Heart left ventricle (tissue), 16 donors: ENCODE results near the gene BORCS5. TPM values are rescaled to one million over a fixed set of nuclear protein-coding genes. Genes with fewer than 3 reads are reported as not detected.

Experiments used
- ATAC-seq, 4 donors: fragments of 200-7000 bp; cut with Tn5 transposase; one replicate each; pipeline ENCODE4 v1.9.1; 2020 to 2022; ENCODE audit warnings: moderate library complexity in 4 of 4, mild to moderate bottlenecking in 3 of 4, moderate number of reproducible peaks in 1 of 4
- DNase-seq, 5 donors: peaks; one replicate each; pipeline ENCODE4 v3.0.0-alpha.2; 2020
- H3K27ac ChIP-seq, 12 donors: fragments of 200-600 bp; sonication (generic) in 4 of 12; one replicate each; pipeline versions ENCODE4 v1.5.0 to v1.8.0; 2016 to 2022; ENCODE audit warnings: mild to moderate bottlenecking in 2 of 12
- H3K27me3 ChIP-seq, 9 donors: fragments of 200-600 bp; sonication (generic) in 2 of 9; one replicate each; pipeline versions ENCODE4 v1.5.1 to v1.8.0; 2016 to 2022; ENCODE audit warnings: mild to moderate bottlenecking in 3 of 9
- H3K36me3 ChIP-seq, 9 donors: fragments of 200-600 bp; sonication (generic) in 2 of 9; one replicate each; pipeline versions ENCODE4 v1.5.0 to v1.8.0; 2018 to 2022; ENCODE audit warnings: mild to moderate bottlenecking in 2 of 9
- H3K4me1 ChIP-seq, 12 donors: fragments of 200-600 bp; sonication (generic) in 4 of 12; one replicate each; pipeline versions ENCODE4 v1.5.0 to v1.8.0; 2016 to 2022; ENCODE audit warnings: mild to moderate bottlenecking in 3 of 12
- H3K4me3 ChIP-seq, 12 donors: fragments of 200-600 bp; sonication (generic) in 4 of 12; one replicate each; pipeline versions ENCODE4 v1.5.0 to v1.8.0; 2017 to 2022; ENCODE audit warnings: mild to moderate bottlenecking in 9 of 12, moderate library complexity in 4 of 12
- H3K9me3 ChIP-seq, 12 donors: fragments of 200-600 bp; sonication (generic) in 4 of 12; one replicate each; pipeline versions ENCODE4 v1.5.0 to v1.8.0; 2016 to 2022; ENCODE audit warnings: mild to moderate bottlenecking in 1 of 12
- CTCF ChIP-seq, 12 donors: fragments of 200-600 bp; sonication (generic) in 4 of 12; IDR thresholded peaks; one replicate each; pipeline versions ENCODE4 v1.5.0 to v1.8.0; 2018 to 2022; ENCODE audit warnings: antibody characterized with exemption in 12 of 12, mild to moderate bottlenecking in 5 of 12
- POLR2A ChIP-seq, 2 donors: fragments of 450-650 bp; IDR thresholded peaks; one replicate each; pipeline ENCODE4 v1.6.1; 2017; ENCODE audit warnings: antibody characterized with exemption in 2 of 2, mild to moderate bottlenecking in 2 of 2, moderate library complexity in 2 of 2
- WGBS, 4 donors: extraction: QIAGEN DNeasy Blood & Tissue Kit in 2 of 4; methylation state at CpG; one replicate each; pipeline versions ENCODE4 v1.1.5 to v1.1.7; 2013 to 2018; 5-methylcytosine and 5-hydroxymethylcytosine counted together
- intact Hi-C, 10 donors: fragments of 100-400 bp; cut with DNase I; formaldehyde crosslinking; loops; one replicate each; pipeline versions ENCODE4 v1.11.1 to v1.14.2; 2022
- polyA plus RNA-seq, 2 donors: library from polyadenylated mRNA; stranded (reverse); fragments of 200-250 nt; gene quantifications; one replicate each; pipeline ENCODE4 v1.2.3, GENCODE V29; 2013
- total RNA-seq, 9 donors: library from RNA; depleted of rRNA in 2 of 9; stranded (reverse); fragments of >200 nt in 2 of 9; fragmentation: NEBNext Ultra II Directional in 3 of 9; extraction: Animal tissue kit (Norgen Biotek cat#: 25700) in 3 of 9; gene quantifications; one replicate each; pipeline versions ENCODE4 v1.1.0 to v1.2.4, GENCODE V29; 2016 to 2023
- donor health status: ischemic (EF 13 %, LVEDD 7.1; RV severe dilation, severe dysfunction).
- donor health status: healthy with polysubstance abuse.
- donor health status: DM: no; HTN: yes; CAD: no.
- donor health status: DM: no; HTN: no; CAD: no.
- donor health status: ischemic (EF 25% LVEDD 6.9; RV normal size, moderate dysfunction).
- donor health status: ischemic (EF 25% LVEDD 5.7; RV mildly dilated, moderate dysfunction).
- donor health status: healthy.
- donor health status: DM: yes; HTN: yes; CAD: no.
- donor health status: ischemic (EF 35%, LVEDD 5.7; RV mildly dilated, moderate dysfunction).
- donor health status: nonischemic (EF 11% LVEDD 7.7; RV severe dilation, severe dysfunction).
- donor health status: DM: yes; HTN: yes; CAD: no.
- donor health status: PGD.
- donor health status: ischemic (EF 29% LVEDD 5.4; RV normal size, mild dysfunction).
- donor health status: nonischemic (EF 23%, LVEDD 6.1; RV moderate dilation, normal function).

Gene BORCS5
- total and polyA plus RNA-seq, 11 donors = 3.9 to 21.3 (median 12.3) TPM

GRCh38 chr12:12439636-12440035 lies 82.8 kb downstream of the BORCS5 start:
- no peak for TF ChIP-seq POLR2A (IDR thresholded peaks at IDR 0.05)
- TF ChIP-seq CTCF (IDR thresholded peaks at IDR 0.05) = no peak
- Histone ChIP-seq H3K36me3 (peaks cover 0 to 18% (median 8%) of the 10 kb centered on the region in 9 donors), H3K27ac (peak overlapping the region in 3 of 12 donors; percentile 4 to 80 (median 26)), H3K4me1 (peaks cover 0 to 55% (median 28%) of the 10 kb centered on the region in 12 donors), H3K4me3 (no peak overlapping the region), H3K9me3 (no peaks in the 10 kb centered on the region), H3K27me3 (no peaks in the 10 kb centered on the region)
- WGBS, 4 donors = 56 to 69% (median 59%) methylated on average over 6 of the region's 6 CpGs
- intact Hi-C loops = loop anchor here in 1 of 10 donors (5.0 kb wide), 2 partner anchors 42 to 123 kb away; partner anchors contain the start of gene DUSP16
- peak in 1 of 5 donors; percentile 21 for DNase-seq
- ATAC-seq = peak in 2 of 4 donors; percentile 14 to 82

GRCh38 chr12:12440784-12441428 lies 84.0 kb downstream of the BORCS5 start:
- no peaks in the 10 kb centered on the region for H3K27me3 ChIP-seq
- peaks cover 0 to 15% (median 5%) of the 10 kb centered on the region in 9 donors for H3K36me3 ChIP-seq
- no peaks in the 10 kb centered on the region for H3K9me3 ChIP-seq
- intact Hi-C loops = loop anchor here in 1 of 10 donors (5.0 kb wide), 2 partner anchors 44 to 121 kb away; partner anchors contain the start of gene DUSP16
- H3K27ac ChIP-seq = peak overlapping the region in 2 of 12 donors; percentile 76 to 80
- WGBS, 4 donors = 86 to 93% (median 90%) methylated on average over 4 of the region's 4 CpGs
- peaks cover 0 to 59% (median 28%) of the 10 kb centered on the region in 12 donors for H3K4me1 ChIP-seq
- no peak for DNase-seq
- ATAC-seq = no peak
- no peak overlapping the region for H3K4me3 ChIP-seq
- TF ChIP-seq CTCF (IDR thresholded peaks at IDR 0.05) = no peak
- TF ChIP-seq POLR2A (IDR thresholded peaks at IDR 0.05) = no peak

- WGBS, 4 donors = 89 to 95% (median 93%) methylated on average over 2 of the region's 2 CpGs
- Histone ChIP-seq H3K4me1 (peaks cover 0 to 59% (median 28%) of the 10 kb centered on the region in 12 donors), H3K27me3 (no peaks in the 10 kb centered on the region), H3K4me3 (no peak overlapping the region), H3K9me3 (no peaks in the 10 kb centered on the region), H3K27ac (peak overlapping the region in 6 of 12 donors; percentile 60 to 80 (median 76)), H3K36me3 (peaks cover 0 to 9% (median 0%) of the 10 kb centered on the region in 9 donors)
- DNase-seq (no peak), ATAC-seq (no peak)
- TF ChIP-seq POLR2A (IDR thresholded peaks at IDR 0.05) (no peak), CTCF (IDR thresholded peaks at IDR 0.05) (no peak)
- intact Hi-C loops = loop anchor here in 1 of 10 donors (5.0 kb wide), 2 partner anchors 44 to 121 kb away; partner anchors contain the start of gene DUSP16
Measured at GRCh38 chr12:12441429-12441807, 84.5 kb downstream of the BORCS5 start.

GRCh38 chr12:12441843-12442461 lies 85.1 kb downstream of the BORCS5 start:
- Histone ChIP-seq H3K4me1 (peaks cover 0 to 59% (median 28%) of the 10 kb centered on the region in 12 donors), H3K4me3 (no peak overlapping the region), H3K27me3 (no peaks in the 10 kb centered on the region), H3K36me3 (peaks cover 0 to 4% (median 0%) of the 10 kb centered on the region in 9 donors), H3K9me3 (no peaks in the 10 kb centered on the region), H3K27ac (peak overlapping the region in 11 of 12 donors; percentile 36 to 80 (median 70))
- ATAC-seq = peak in 2 of 4 donors; percentile 26 to 74
- no peak for DNase-seq
- WGBS, 4 donors = 48 to 70% (median 55%) methylated on average over 4 of the region's 4 CpGs
- intact Hi-C loops = loop anchor here in 1 of 10 donors (5.0 kb wide), 2 partner anchors 45 to 120 kb away; partner anchors contain the start of gene DUSP16
- no peak for TF ChIP-seq POLR2A (IDR thresholded peaks at IDR 0.05)
- no peak for TF ChIP-seq CTCF (IDR thresholded peaks at IDR 0.05)
